Liver (tissue), 9 donors: ENCODE measurements around the gene KHK. TPM values are rescaled to one million over a fixed set of nuclear protein-coding genes. Genes with fewer than 3 reads are reported as not detected.

Experiments
- DNase-seq: peaks from one replicate; pipeline ENCODE4 v3.0.0-alpha.2; 2017; ENCODE audit warnings: low spot score
- H3K27ac ChIP-seq, 2 donors: one replicate each; pipeline ENCODE4 v1.7.0; 2013; ENCODE audit warnings: inconsistent platforms in 2 of 2, low read length in 2 of 2, control low read depth in 1 of 2, low read depth in 1 of 2, mild to moderate bottlenecking in 1 of 2
- H3K27me3 ChIP-seq, 4 donors: one replicate each; pipeline versions ENCODE4 v1.6.1 to v1.7.0; 2013; ENCODE audit warnings: low read length in 3 of 4, inconsistent platforms in 1 of 4, mild to moderate bottlenecking in 1 of 4, moderate library complexity in 1 of 4; ENCODE audit not compliant: control insufficient read depth in 4 of 4, insufficient read depth in 4 of 4
- H3K36me3 ChIP-seq, 4 donors: one replicate each; pipeline versions ENCODE4 v1.6.1 to v1.7.0; 2013; ENCODE audit warnings: low read length in 3 of 4, mild to moderate bottlenecking in 3 of 4, low read depth in 1 of 4, moderate library complexity in 1 of 4; ENCODE audit not compliant: control insufficient read depth in 4 of 4, insufficient read depth in 3 of 4
- H3K4me1 ChIP-seq, 4 donors: one replicate each; pipeline versions ENCODE4 v1.6.1 to v1.7.0; 2013; ENCODE audit warnings: low read length in 3 of 4, mild to moderate bottlenecking in 3 of 4, moderate library complexity in 1 of 4; ENCODE audit not compliant: control insufficient read depth in 4 of 4, insufficient read depth in 4 of 4
- H3K4me3 ChIP-seq, 3 donors: one replicate each; pipeline versions ENCODE4 v1.6.1 to v1.7.0; 2013; ENCODE audit warnings: low read length in 3 of 3, control low read depth in 1 of 3, low read depth in 1 of 3, mild to moderate bottlenecking in 1 of 3
- H3K9ac ChIP-seq, 2 donors: one replicate each; pipeline ENCODE4 v1.7.0; 2013; ENCODE audit warnings: low read length in 2 of 2, mild to moderate bottlenecking in 2 of 2, moderate library complexity in 2 of 2, control low read depth in 1 of 2, low read depth in 1 of 2
- H3K9me3 ChIP-seq, 4 donors: one replicate each; pipeline versions ENCODE4 v1.6.1 to v1.7.0; 2013; ENCODE audit warnings: low read length in 3 of 4; ENCODE audit not compliant: control insufficient read depth in 4 of 4
- ATF3 ChIP-seq: IDR thresholded peaks from 2 replicates; pipeline ENCODE4 v1.6.1; 2016; ENCODE audit warnings: antibody characterized with exemption
- EGR1 ChIP-seq, 2 donors: IDR thresholded peaks; 2 replicates each; pipeline ENCODE4 v1.6.1; 2016 to 2018; ENCODE audit warnings: antibody characterized with exemption in 2 of 2, low read depth in 2 of 2
- FOXA1 ChIP-seq: IDR thresholded peaks from 2 replicates; pipeline ENCODE4 v1.6.1; 2016; ENCODE audit warnings: antibody characterized with exemption
- FOXA2 ChIP-seq: IDR thresholded peaks from 2 replicates; pipeline ENCODE4 v1.6.1; 2016; ENCODE audit warnings: antibody characterized with exemption
- GABPA ChIP-seq, 2 donors: IDR thresholded peaks in 1 of 2; conservative IDR thresholded peaks in 1 of 2; 2 replicates each; pipeline ENCODE4 v1.6.1; 2016; ENCODE audit warnings: antibody characterized with exemption in 2 of 2, mild to moderate bottlenecking in 1 of 2, moderate library complexity in 1 of 2
- HNF4A ChIP-seq, 2 donors: conservative IDR thresholded peaks; 2 replicates each; pipeline ENCODE4 v1.6.1; 2016; ENCODE audit warnings: antibody characterized with exemption in 2 of 2, mild to moderate bottlenecking in 2 of 2
- HNF4G ChIP-seq: IDR thresholded peaks from 2 replicates; pipeline ENCODE4 v1.6.1; 2016; ENCODE audit warnings: antibody characterized with exemption
- NR2F2 ChIP-seq: IDR thresholded peaks from 2 replicates; pipeline ENCODE4 v1.6.1; 2016; ENCODE audit warnings: antibody characterized with exemption
- RAD21 ChIP-seq, 2 donors: IDR thresholded peaks; 2 replicates each; pipeline ENCODE4 v1.6.1; 2016; ENCODE audit warnings: antibody characterized with exemption in 2 of 2, mild to moderate bottlenecking in 2 of 2
- RXRA ChIP-seq, 2 donors: IDR thresholded peaks; 2 replicates each; pipeline ENCODE4 v1.6.1; 2017 to 2018; ENCODE audit warnings: antibody characterized with exemption in 2 of 2, mild to moderate bottlenecking in 1 of 2
- SP1 ChIP-seq: IDR thresholded peaks from 2 replicates; pipeline ENCODE4 v1.6.1; 2018; ENCODE audit warnings: antibody characterized with exemption, mild to moderate bottlenecking
- TAF1 ChIP-seq: conservative IDR thresholded peaks from 2 replicates; pipeline ENCODE4 v1.6.1; 2016; ENCODE audit warnings: antibody characterized with exemption, mild to moderate bottlenecking
- YY1 ChIP-seq: IDR thresholded peaks from 2 replicates; pipeline ENCODE4 v1.6.1; 2016; ENCODE audit warnings: antibody characterized with exemption, mild to moderate bottlenecking
- ZBTB33 ChIP-seq: IDR thresholded peaks from 2 replicates; pipeline ENCODE4 v1.6.1; 2016; ENCODE audit warnings: antibody characterized with exemption
- WGBS: extraction: QIAGEN DNeasy Blood & Tissue Kit; methylation state at CpG from one replicate; pipeline ENCODE4 v1.1.7; 2013; 5-methylcytosine and 5-hydroxymethylcytosine counted together
- polyA plus RNA-seq, 2 donors: library from polyadenylated mRNA; stranded (reverse) in 1 of 2; unstranded in 1 of 2; fragments of 200-250 nt in 1 of 2; fragments of >200 nt in 1 of 2; fragmentation: Nextera tagmentation in 1 of 2; extraction: Ambion mirVana in 1 of 2; gene quantifications; one replicate each; pipeline versions ENCODE4 v1.2.1 to v1.2.3, GENCODE V29; 2013 to 2015
- total RNA-seq, 2 donors: library from RNA; depleted of rRNA; stranded (reverse); fragments of >200 nt; gene quantifications; one replicate each; pipeline ENCODE4 v1.2.3, GENCODE V29; 2014
- TF ChIP-seq, protein P1 (sequence below): fragments of 150-350 bp; IDR thresholded peaks from 2 replicates; pipeline ENCODE4 v1.5.1; 2017; ENCODE audit warnings: improper control_type of control experiment, low read depth, low read length; ENCODE audit not compliant: missing input control
- donor health status: healthy.
- donor health status: healthy.
- donor health status: healthy.
- donor health status: healthy.
- donor health status: healthy.

KHK gene
- total and polyA plus RNA-seq, 4 donors = 26.1 to 462 (median 188) TPM

GRCh38 chr2:27094353-27094984 is 7.9 kb downstream of the KHK start:
- peak overlapping the region; percentile 82 to 87 for H3K27ac ChIP-seq
- H3K9ac ChIP-seq = peak overlapping the region; percentile 10 to 46
- peak overlapping the region in 2 of 3 donors; percentile 12 to 40 for H3K4me3 ChIP-seq
- peaks cover 3 to 22% (median 15%) of the 10 kb centered on the region in 4 donors for H3K36me3 ChIP-seq
- 54% methylated on average over 24 of the region's 24 CpGs for WGBS
- no peaks in the 10 kb centered on the region for H3K27me3 ChIP-seq
- no peak for TF ChIP-seq HNF4G
- no peak for TF ChIP-seq ZBTB33
- TF ChIP-seq RAD21 (IDR thresholded peaks at IDR 0.05) = no peak
- TF ChIP-seq FOXA1 = no peak
- TF ChIP-seq ATF3 = no peak
- TF ChIP-seq EGR1 (IDR thresholded peaks at IDR 0.05; ENCODE audit: low read depth in 2 of 2) = no peak
- TF ChIP-seq GABPA (IDR thresholded peaks at IDR 0.05 in 1 of 2, conservative IDR thresholded peaks at IDR 0.05 in 1 of 2) = no peak
- no peak for TF ChIP-seq YY1
- no peak for TF ChIP-seq NR2F2
- TF ChIP-seq, protein P1, sequence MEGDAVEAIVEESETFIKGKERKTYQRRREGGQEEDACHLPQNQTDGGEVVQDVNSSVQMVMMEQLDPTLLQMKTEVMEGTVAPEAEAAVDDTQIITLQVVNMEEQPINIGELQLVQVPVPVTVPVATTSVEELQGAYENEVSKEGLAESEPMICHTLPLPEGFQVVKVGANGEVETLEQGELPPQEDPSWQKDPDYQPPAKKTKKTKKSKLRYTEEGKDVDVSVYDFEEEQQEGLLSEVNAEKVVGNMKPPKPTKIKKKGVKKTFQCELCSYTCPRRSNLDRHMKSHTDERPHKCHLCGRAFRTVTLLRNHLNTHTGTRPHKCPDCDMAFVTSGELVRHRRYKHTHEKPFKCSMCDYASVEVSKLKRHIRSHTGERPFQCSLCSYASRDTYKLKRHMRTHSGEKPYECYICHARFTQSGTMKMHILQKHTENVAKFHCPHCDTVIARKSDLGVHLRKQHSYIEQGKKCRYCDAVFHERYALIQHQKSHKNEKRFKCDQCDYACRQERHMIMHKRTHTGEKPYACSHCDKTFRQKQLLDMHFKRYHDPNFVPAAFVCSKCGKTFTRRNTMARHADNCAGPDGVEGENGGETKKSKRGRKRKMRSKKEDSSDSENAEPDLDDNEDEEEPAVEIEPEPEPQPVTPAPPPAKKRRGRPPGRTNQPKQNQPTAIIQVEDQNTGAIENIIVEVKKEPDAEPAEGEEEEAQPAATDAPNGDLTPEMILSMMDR = no peak
- TF ChIP-seq RXRA (IDR thresholded peaks at IDR 0.05) = no peak
- TF ChIP-seq FOXA2 = no peak
- no peak for TF ChIP-seq TAF1
- no peak for TF ChIP-seq SP1
- no peak for TF ChIP-seq HNF4A (conservative IDR thresholded peaks at IDR 0.05)
- no peak for DNase-seq
- H3K9me3 ChIP-seq = no peaks in the 10 kb centered on the region
- peaks cover 26 to 82% (median 70%) of the 10 kb centered on the region in 4 donors for H3K4me1 ChIP-seq

- TF ChIP-seq SP1 (no peak), NR2F2 (no peak), EGR1 (IDR thresholded peaks at IDR 0.05; ENCODE audit: low read depth in 2 of 2) (no peak), ATF3 (no peak), TAF1 (no peak), GABPA (IDR thresholded peaks at IDR 0.05 in 1 of 2, conservative IDR thresholded peaks at IDR 0.05 in 1 of 2) (no peak), HNF4A (conservative IDR thresholded peaks at IDR 0.05) (no peak)
- 40% methylated on average over 2 of the region's 2 CpGs for WGBS
- DNase-seq = no peak
- Histone ChIP-seq H3K4me3 (no peak overlapping the region), H3K36me3 (peaks cover 3 to 27% (median 20%) of the 10 kb centered on the region in 4 donors), H3K9ac (no peak overlapping the region), H3K27me3 (no peaks in the 10 kb centered on the region), H3K27ac (peak overlapping the region; percentile 82 to 87), H3K4me1 (peaks cover 26 to 76% (median 66%) of the 10 kb centered on the region in 4 donors), H3K9me3 (no peaks in the 10 kb centered on the region)
Observed at GRCh38 chr2:27095427-27095744, 8.8 kb downstream of the KHK start.
